HG03442 (cell line): ENCODE data around the gene GPATCH1.
"Not testable (repeated sequence)": the region's sequence is repeated elsewhere in the genome, so short reads cannot be mapped to it uniquely, and the experiment has no call there.

Source experiments
- ATAC-seq: cut with Tn5 transposase; IDR thresholded peaks from one replicate; pipeline ENCODE4 v1.9.1; 2021; ENCODE audit warnings: mild to moderate bottlenecking, moderate library complexity; ENCODE audit not compliant: unreplicated experiment

GPATCH1 gene

DNA sequence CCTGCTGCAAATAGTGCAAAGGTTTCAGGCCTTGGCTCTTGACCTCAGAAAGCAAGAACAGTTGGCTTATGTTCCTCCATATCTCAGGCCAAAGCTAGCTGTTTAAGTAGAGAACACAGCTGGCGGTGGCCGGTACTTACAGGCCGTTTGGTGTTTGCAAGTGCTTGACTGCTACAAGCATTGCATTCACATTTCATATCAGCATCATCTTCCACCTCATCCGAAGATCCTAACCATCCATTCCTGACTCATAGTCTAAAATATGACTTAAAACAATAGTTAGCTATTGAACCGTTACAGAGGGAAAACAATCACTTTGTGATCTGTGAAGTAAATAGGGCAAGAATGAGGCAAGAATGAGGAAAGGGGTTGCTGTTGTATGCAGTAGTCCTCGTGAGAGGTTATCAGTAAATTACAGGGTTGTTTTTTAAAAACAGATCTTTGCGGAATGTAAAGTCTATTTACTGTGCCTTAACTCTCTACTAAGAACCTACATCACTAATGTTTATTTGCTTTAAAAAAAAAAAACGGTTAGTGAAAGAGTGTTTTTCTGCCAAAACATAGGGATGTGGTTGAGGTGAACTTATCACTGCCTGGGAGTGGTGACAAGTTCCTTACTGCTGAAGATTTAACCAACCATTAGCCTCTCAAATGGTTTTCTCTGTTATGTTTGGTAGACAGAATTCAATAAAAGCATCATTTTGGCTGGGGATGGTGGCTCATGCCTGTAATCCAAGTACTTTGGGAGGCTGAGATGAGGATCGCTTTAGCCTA is 29.3 kb downstream of the GPATCH1 start:
- no peak for ATAC-seq

GRCh38 chr19:33111587-33111986 is 30.6 kb downstream of the GPATCH1 start:
- no peak for ATAC-seq

GRCh38 chr19:33114312-33114711 is 33.3 kb downstream of the GPATCH1 start:
- no peak for ATAC-seq

DNA sequence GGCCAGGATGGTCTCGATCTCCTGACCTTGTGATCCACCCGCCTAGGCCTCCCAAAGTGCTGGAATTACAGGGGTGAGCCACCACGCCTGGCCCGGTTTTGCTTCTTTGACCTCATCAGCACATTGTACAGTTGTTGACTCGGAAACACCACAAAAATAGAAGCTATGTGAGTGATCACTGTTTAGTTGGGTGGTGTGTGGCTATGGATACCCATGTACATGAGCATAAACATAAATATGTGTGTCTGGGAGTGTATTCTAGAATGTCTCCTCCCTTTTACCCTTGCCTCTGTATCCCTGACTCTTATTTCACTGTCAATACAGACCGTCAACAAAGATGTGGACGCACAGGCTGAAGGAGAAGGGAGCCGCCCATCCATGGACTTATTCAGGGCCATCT is 36.5 kb downstream of the GPATCH1 start:
- ATAC-seq: no peak

DNA sequence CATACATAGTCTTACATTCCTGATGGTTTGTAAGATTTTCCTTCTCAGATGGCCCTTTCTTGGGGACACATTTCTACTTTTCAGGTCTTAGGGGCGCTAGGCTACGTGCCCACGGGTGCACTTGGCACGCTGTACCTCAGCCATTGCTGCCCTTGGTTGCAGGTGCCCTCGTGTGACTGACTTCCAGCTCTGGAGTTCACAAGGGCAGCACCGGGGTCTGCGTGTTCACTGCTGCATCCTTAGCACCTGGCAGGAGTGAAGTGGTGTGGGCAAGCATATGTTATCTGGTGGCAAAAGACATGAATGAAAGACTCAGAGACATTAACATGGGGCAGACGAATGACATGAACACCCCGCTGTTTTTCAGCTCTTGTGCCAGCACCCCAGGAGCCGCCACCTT is 37.7 kb downstream of the GPATCH1 start:
- no peak for ATAC-seq

DNA sequence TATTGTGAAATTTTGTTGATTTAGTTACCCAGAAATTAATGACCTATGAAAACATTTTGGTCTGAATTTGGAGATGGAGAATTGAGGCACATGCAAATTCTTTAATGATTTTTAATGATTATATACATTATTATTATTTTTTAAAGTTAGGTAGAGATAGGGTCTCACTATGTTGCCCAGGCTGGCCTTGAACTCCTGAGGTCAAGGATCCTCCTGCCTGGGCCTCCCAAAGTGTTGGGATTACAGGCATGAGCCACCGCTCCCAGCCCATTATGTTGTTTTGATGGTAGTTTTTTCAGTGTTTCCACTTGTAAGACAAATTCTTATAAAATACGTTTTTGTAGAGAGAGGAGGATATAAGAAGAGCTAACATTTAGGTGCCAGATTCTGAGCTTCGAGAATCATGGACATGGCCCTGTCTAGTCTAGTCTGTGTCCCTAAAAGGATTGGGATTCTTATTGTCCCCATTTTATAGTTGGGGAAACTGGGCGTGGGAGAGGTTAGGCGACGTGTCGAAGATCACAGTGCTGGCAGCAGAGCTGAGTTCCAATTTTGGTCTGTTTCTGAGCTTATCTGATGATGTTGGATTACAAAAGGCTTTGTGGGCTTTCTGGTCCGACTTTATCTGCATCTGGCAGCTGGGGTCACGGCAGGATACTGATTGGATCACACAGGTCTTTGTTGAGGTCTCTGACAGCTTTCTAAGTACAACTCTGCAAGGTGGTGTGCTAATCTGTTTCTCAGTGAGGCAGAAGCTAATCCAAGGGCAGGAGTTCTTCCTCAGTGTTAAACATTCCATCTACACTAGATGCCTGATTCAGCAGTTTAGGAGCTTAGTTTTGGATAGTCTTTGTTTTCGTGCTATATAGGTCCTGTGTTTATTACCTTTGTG is 43.5 kb downstream of the GPATCH1 start:
- no peak for ATAC-seq

DNA sequence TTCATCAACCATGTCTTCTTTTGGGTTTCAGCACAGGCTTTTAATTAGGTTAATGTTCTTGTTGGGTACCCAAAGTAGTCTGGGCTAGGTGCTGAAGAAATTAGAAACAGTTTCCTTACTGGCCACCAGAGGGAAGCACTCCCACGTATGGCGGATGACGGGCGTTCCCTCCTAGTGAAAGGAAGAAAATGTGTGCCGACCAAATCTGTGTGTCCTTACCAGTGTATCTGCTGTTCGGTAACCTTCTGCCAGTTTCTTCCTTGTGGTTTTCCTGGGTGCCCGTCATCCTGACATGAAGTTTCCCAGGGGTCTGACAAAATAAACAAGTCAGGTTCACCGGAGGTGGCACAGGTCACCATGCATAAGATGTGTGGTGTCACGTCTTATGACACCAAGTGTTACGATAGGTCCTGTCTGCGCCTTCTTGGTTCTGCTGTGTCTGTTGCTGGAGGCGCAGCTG is 45.0 kb downstream of the GPATCH1 start:
- peak; percentile 65 for ATAC-seq

- ATAC-seq: not testable (repeated sequence)
Observed at GRCh38 chr19:33126712-33127111, 45.7 kb downstream of the GPATCH1 start.

GRCh38 chr19:33129901-33130300 is 48.9 kb downstream of the GPATCH1 start:
- ATAC-seq: no peak

DNA sequence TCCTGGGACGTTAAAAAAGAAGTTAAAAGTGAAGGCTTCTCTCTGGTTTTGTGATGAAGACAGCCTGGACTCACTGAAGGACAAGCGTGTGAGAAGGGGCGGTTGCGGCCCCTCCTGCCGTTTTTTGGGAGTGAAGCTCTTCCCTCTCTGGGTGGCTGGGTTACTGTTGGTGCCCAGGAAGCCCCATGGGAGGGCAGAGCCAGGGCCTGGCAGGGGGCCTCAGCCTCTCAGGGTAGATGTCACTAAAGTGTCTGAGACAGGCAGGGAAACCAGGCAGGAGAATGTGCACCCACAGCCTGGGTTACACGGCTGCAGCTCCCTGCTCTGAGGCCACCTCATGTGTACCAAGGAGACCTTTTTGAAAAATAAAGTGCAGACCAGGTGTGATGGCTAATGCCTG is 49.5 kb downstream of the GPATCH1 start:
- no peak for ATAC-seq

DNA sequence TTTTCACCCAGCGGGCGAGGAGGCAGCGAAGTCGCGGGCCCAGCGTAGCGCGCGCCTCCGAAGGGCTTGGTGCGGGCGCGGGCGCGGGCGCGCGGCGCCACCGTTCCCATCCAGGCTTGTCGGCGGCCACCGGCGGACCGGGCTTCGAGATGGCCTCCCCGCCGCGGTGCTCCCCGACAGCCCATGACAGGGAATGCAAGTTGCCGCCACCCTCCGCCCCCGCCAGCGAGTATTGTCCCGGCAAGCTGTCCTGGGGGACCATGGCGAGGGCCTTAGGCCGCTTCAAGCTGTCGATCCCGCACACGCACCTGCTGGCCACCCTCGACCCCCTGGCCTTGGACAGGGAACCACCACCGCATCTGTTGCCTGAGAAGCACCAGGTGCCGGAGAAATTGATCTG is 51.0 kb downstream of the GPATCH1 start, which contains the start of gene WDR88:
Gene WDR88 (plus strand): TSS at position 94 of the 400 bp plus-strand sequence. CDS start 56 bp downstream, at position 150.
- ATAC-seq: no peak

DNA sequence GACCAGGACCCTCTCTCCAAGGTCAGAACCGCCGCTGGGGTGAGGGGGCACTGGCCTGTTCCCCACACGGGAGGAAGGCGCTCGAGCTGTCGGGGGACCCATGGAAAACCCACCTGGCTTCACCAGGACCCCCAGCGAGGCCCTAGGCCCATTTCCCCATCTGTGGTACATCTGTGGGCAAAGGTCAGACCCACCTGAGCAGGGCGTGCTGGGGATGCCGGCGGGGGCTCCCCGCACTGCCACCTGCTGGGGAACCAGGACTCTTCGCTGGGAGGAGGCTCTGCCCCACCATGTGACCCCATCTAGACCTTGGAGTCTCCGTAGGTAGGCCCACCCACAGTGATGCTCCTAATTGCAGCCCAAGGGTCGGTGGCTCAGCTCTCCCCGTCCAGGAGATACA is 51.4 kb downstream of the GPATCH1 start:
- ATAC-seq: no peak

- ATAC-seq: no peak
Observed at GRCh38 chr19:33133438-33134031, 52.6 kb downstream of the GPATCH1 start.

DNA sequence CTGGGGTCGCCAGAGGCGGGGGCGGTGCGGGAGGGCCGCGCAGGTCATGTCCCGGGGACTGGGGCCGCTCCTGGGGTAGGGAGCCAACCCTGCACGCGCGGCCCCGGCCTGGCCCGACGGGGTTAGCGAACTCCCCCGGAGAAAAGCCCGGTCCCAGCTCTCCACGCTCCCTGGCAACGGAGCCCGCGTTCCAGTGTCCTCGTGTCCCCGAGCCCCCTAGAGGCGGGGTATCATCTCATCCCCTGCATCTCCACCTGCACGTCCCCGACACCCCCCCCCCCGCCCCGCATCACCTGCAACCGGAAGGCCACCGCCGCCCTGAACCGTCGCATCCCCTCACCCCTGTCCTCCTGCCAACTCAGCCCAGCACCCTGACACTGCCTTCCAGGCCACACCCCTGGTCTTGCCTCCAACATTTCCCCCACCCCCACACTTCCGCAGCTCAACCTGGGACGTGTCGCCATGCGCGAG is 53.6 kb downstream of the GPATCH1 start:
- no peak for ATAC-seq

DNA sequence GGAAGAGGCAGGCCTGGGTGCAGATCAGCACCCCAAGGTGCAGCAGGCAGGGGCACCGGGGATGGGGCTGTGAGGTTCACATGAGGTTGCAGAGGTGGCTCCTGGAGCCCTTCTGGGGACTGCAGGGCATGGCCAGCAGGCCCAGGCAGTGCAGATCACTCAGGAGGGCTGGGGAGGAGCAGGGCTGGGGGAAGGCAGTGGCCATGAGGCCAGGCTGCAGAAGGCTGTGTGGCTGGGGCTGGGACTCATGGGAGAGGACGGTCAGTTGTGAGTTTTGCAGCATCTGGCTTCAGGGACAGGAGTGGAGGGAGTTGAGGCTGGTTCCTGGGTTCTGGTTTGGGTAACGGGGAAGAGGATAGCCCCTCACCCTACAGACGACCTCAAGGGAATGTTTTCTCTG is 58.2 kb downstream of the GPATCH1 start:
- no peak for ATAC-seq

GRCh38 chr19:33143897-33144405 is 63.0 kb downstream of the GPATCH1 start:
- peak; percentile 60 for ATAC-seq

GRCh38 chr19:33146209-33146608 is 65.2 kb downstream of the GPATCH1 start:
- no peak for ATAC-seq

DNA sequence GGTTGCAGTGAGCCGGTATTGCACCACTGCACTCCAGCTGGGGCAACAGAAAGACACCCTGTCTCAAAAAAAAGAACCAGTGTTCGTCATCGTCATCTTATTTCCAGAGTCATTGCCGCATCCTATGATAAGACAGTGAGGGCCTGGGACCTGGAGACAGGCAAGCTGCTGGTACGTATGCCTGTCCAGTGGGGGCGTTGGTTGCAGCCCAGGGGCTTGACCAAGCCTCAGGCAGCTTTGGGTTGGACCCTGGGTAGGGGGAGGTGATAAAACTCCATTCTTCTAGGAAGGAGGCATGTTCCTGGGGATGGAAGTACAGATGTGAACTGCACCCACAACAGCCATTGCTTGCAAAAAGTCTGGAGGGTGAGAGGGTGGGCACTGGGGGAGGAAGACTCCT is 66.6 kb downstream of the GPATCH1 start:
- no peak for ATAC-seq

- no peak for ATAC-seq
Observed at GRCh38 chr19:33150852-33151518, 70.0 kb downstream of the GPATCH1 start.

GRCh38 chr19:33152176-33152575 is 71.2 kb downstream of the GPATCH1 start:
- ATAC-seq: no peak
